K562 (cell line): ENCODE data around the gene SEMA5A. TPM values are rescaled to one million over a fixed set of nuclear protein-coding genes. Genes with fewer than 3 reads are reported as not detected.

ENCODE experiments used
- ATAC-seq: fragments of 200-7000 bp; cut with Tn5 transposase; 3 replicates; pipeline ENCODE4 v1.9.1; 2020; ENCODE audit warnings: moderate library complexity
- BruUV-seq: library from RNA; stranded (reverse); fragments of 400-500 nt; replicated peaks from 2 replicates; lab custom pipeline; 2021; lab: Mats Ljungman, UMichigan
- CTCF ChIA-PET: fragments of 300-600 bp; formaldehyde crosslinking; extraction: SDS; loops from one replicate; lab custom pipeline; 2021; ENCODE audit warnings: low intra/inter-chr PET ratio; lab: Yijun Ruan, JAX
- POLR2A ChIA-PET: fragments of 300-600, 350-650 bp; sonication (Branson Sonifier 250); formaldehyde crosslinking; extraction: SDS; loops from one replicate; lab custom pipeline; 2021; ENCODE audit warnings: antibody characterized with exemption, inconsistent platforms; lab: Yijun Ruan, JAX
- DNase-seq, 4 experiments: peaks; one replicate each; pipeline versions ENCODE4 v3.0.0 to v3.0.0-alpha.2; 2011 to 2018; ENCODE audit warnings: low spot score in 3 of 4, mixed read lengths in 3 of 4; ENCODE audit errors: extremely low read depth in 1 of 4
- FAIRE-seq: peaks from 2 replicates; lab custom pipeline; 2011; peaks lifted over from hg19 to GRCh38; lab: Jason Lieb, UNC
- H2AFZ ChIP-seq: 2 replicates; pipeline ENCODE4 v1.6.0; 2011; ENCODE audit warnings: low read depth, low read length, control low read depth, inconsistent platforms
- H3K27ac ChIP-seq: fragments of 200-600 bp; 3 replicates; pipeline ENCODE4 v1.8.0; 2011; ENCODE audit warnings: low read depth, mild to moderate bottlenecking, control low read depth, inconsistent platforms, low read length, moderate library complexity, mixed read lengths; ENCODE audit errors: extremely low read depth
- H3K27me3 ChIP-seq, 2 experiments: fragments of 300-600 bp in 1 of 2; 2 replicates in 1 of 2; 3 replicates in 1 of 2; pipeline versions ENCODE4 v1.6.0 to v1.8.0; 2011; ENCODE audit warnings: inconsistent platforms in 2 of 2, low read length in 2 of 2, mild to moderate bottlenecking in 1 of 2, mixed read lengths in 1 of 2, moderate library complexity in 1 of 2; ENCODE audit not compliant: control insufficient read depth in 2 of 2, insufficient read depth in 2 of 2
- H3K36me3 ChIP-seq: fragments of 300-600 bp; 3 replicates; pipeline ENCODE4 v1.8.0; 2011; ENCODE audit warnings: mild to moderate bottlenecking, low read length, inconsistent platforms; ENCODE audit not compliant: control insufficient read depth, insufficient read depth
- H3K4me1 ChIP-seq, 2 experiments: fragments of 200-600 bp in 1 of 2; replicated peaks in 1 of 2; 2 replicates in 1 of 2; 3 replicates in 1 of 2; pipeline versions ENCODE4 v1.5.1 to v1.8.0; 2011; ENCODE audit warnings: inconsistent platforms in 2 of 2, low read length in 2 of 2, mild to moderate bottlenecking in 1 of 2, mixed read lengths in 1 of 2, moderate library complexity in 1 of 2; ENCODE audit not compliant: control insufficient read depth in 2 of 2, insufficient read depth in 2 of 2
- H3K4me2 ChIP-seq: 2 replicates; pipeline ENCODE4 v1.6.1; 2011; ENCODE audit warnings: low read length, control low read depth, inconsistent platforms, mixed read lengths; ENCODE audit not compliant: insufficient read depth
- H3K4me3 ChIP-seq: fragments of 200-600 bp; sonication (generic), shearing (Covaris generic); 2 replicates; pipeline ENCODE4 v1.5.1; 2016; ENCODE audit warnings: control low read depth, inconsistent platforms
- H3K79me2 ChIP-seq: fragments of 200-600 bp; 3 replicates; pipeline ENCODE4 v1.8.0; 2011; ENCODE audit warnings: low read length, inconsistent platforms; ENCODE audit not compliant: control insufficient read depth, insufficient read depth
- H3K9ac ChIP-seq, 2 experiments: 2 replicates each; pipeline versions ENCODE4 v1.6.0 to v1.6.1; 2011; ENCODE audit warnings: low read depth in 2 of 2, low read length in 2 of 2, control low read depth in 1 of 2, inconsistent platforms in 1 of 2, mild to moderate bottlenecking in 1 of 2, mixed read lengths in 1 of 2; ENCODE audit not compliant: insufficient read depth in 1 of 2
- H3K9me1 ChIP-seq: one replicate; pipeline ENCODE4 v1.6.0; 2011; ENCODE audit warnings: inconsistent platforms, mild to moderate bottlenecking, low read length, moderate library complexity; ENCODE audit not compliant: control insufficient read depth, insufficient read depth
- H3K9me3 ChIP-seq: replicated peaks from 2 replicates; pipeline ENCODE4 v1.5.1; 2011; ENCODE audit warnings: low read depth, low read length, inconsistent platforms; ENCODE audit not compliant: control insufficient read depth, insufficient read depth
- H4K20me1 ChIP-seq: replicated peaks from 2 replicates; pipeline ENCODE4 v1.6.1; 2011; ENCODE audit warnings: low read length, inconsistent platforms, mixed read lengths; ENCODE audit not compliant: control insufficient read depth, insufficient read depth
- ARHGAP35 ChIP-seq: fragments of 450-650 bp; IDR thresholded peaks from 2 replicates; pipeline ENCODE4 v1.6.1; 2018; ENCODE audit not compliant: partially characterized antibody
- CC2D1A ChIP-seq: fragments of 450-650 bp; IDR thresholded peaks from 2 replicates; pipeline ENCODE4 v1.6.1; 2017; ENCODE audit warnings: mild to moderate bottlenecking
- ETV1 ChIP-seq: fragments of 450-650 bp; conservative IDR thresholded peaks from 2 replicates; pipeline ENCODE4 v1.6.1; 2016; ENCODE audit warnings: missing genetic modification characterization, control low read depth, low read depth, missing compliant biosample characterization
- FOXP1 ChIP-seq: sonication (generic); formaldehyde crosslinking; IDR thresholded peaks from 2 replicates; pipeline ENCODE4 v1.8.0; 2022; ENCODE audit warnings: mild to moderate bottlenecking, missing genetic modification reagents
- HDAC6 ChIP-seq: IDR thresholded peaks from 2 replicates; pipeline ENCODE4 v1.6.1; 2012; ENCODE audit warnings: low read depth, mild to moderate bottlenecking, control low read depth, inconsistent platforms, low read length, moderate library complexity
- MYC ChIP-seq, 2 experiments: fragments of 250-450 bp in 1 of 2; sonication (Bioruptor Pico) in 1 of 2; IDR thresholded peaks; 2 replicates each; pipeline versions ENCODE4 v1.5.1 to v1.6.1; 2012 to 2021; ENCODE audit warnings: low read depth in 2 of 2, borderline replicate concordance in 1 of 2, improper control_type of control experiment in 1 of 2, low read length in 1 of 2, mild to moderate bottlenecking in 1 of 2, moderate library complexity in 1 of 2
- NFIC ChIP-seq: fragments of 450-650 bp; IDR thresholded peaks from 2 replicates; pipeline ENCODE4 v1.6.1; 2017; ENCODE audit warnings: mild to moderate bottlenecking, inconsistent platforms
- PRMT5 ChIP-seq: sonication (generic); formaldehyde crosslinking; IDR thresholded peaks from 2 replicates; pipeline ENCODE4 v1.5.0; 2020; ENCODE audit warnings: missing genetic modification reagents
- RBBP5 ChIP-seq: fragments of 200-600 bp; sonication (generic); IDR thresholded peaks from 2 replicates; pipeline ENCODE4 v1.6.1; 2012; ENCODE audit warnings: borderline replicate concordance, mild to moderate bottlenecking, low read length, control low read depth, inconsistent platforms; ENCODE audit not compliant: insufficient read depth, poor library complexity, severe bottlenecking
- SIX5 ChIP-seq, 2 experiments: IDR thresholded peaks; 2 replicates each; pipeline ENCODE4 v1.6.1; 2011; ENCODE audit warnings: low read length in 2 of 2, borderline replicate concordance in 1 of 2, low read depth in 1 of 2, mild to moderate bottlenecking in 1 of 2, moderate library complexity in 1 of 2; ENCODE audit not compliant: insufficient read depth in 1 of 2
- SMC3 ChIP-seq: conservative IDR thresholded peaks from 2 replicates; pipeline ENCODE4 v1.6.1; 2011; ENCODE audit warnings: low read depth, low read length, improper control_type of control experiment; ENCODE audit not compliant: insufficient read depth
- SNRNP70 ChIP-seq: fragments of 200-400 bp; formaldehyde crosslinking; optimal IDR thresholded peaks from 2 replicates; pipeline ENCODE3; 2017; ENCODE audit warnings: low read depth, low read length
- ZNF408 ChIP-seq: fragments of 250-450 bp; sonication (Bioruptor Pico); IDR thresholded peaks from 2 replicates; pipeline ENCODE4 v1.4.0; 2020; ENCODE audit warnings: low read depth, mild to moderate bottlenecking, moderate library complexity
- ZNF764 ChIP-seq: fragments of 250-450 bp; sonication (Bioruptor Pico); IDR thresholded peaks from 2 replicates; pipeline ENCODE4 v1.4.0; 2020; ENCODE audit warnings: low read depth, mild to moderate bottlenecking, moderate library complexity
- WGBS: fragments of 100-300 bp; shearing (Covaris generic); methylation state at CpG from one replicate; pipeline ENCODE4 v1.1.6; 2016; ENCODE audit warnings: low coverage, mixed read lengths; ENCODE audit not compliant: insufficient coverage; ENCODE audit errors: missing lambda C conversion rate; 5-methylcytosine and 5-hydroxymethylcytosine counted together
- in situ Hi-C: fragments of 300-500 bp; cut with MboI; formaldehyde crosslinking; loops from 4 replicates; pipeline ENCODE4 v1.15.0; 2018; ENCODE audit warnings: inconsistent platforms, mixed read lengths
- intact Hi-C: fragments of 100-400 bp; cut with micrococcal nuclease; formaldehyde crosslinking; loops from 2 replicates; pipeline ENCODE4 v1.14.2; 2022
- polyA plus RNA-seq, 8 experiments: library from polyadenylated mRNA; depleted of rRNA in 4 of 8; stranded (reverse) in 5 of 8; unstranded in 3 of 8; fragments of >200 nt; fragmentation: Nextera tagmentation in 2 of 8; fragmentation: Illumina TruSeq in 1 of 8; extraction: Ambion mirVana in 2 of 8; extraction: Trizol in 1 of 8; gene quantifications; 2 replicates each; pipeline versions ENCODE4 v1.2.1 to v1.2.3, GENCODE V29; 2011 to 2014; ENCODE audit warnings: inconsistent platforms in 1 of 8, missing spikeins in 1 of 8
- total RNA-seq, 7 experiments: library from RNA; depleted of rRNA in 6 of 7; stranded (reverse); fragments of >200 nt in 6 of 7; fragmentation: Illumina TruSeq in 2 of 7; extraction: Trizol in 2 of 7; gene quantifications; 2 replicates each; pipeline versions ENCODE4 v1.2.1 to v1.2.3, GENCODE V29; 2011 to 2021; ENCODE audit warnings: low replicate concordance in 1 of 7
- TF ChIP-seq, protein P1 (sequence below): fragments of 450-650 bp; formaldehyde crosslinking; IDR thresholded peaks from 2 replicates; pipeline ENCODE4 v1.4.0; 2022; ENCODE audit warnings: missing genetic modification characterization

SEMA5A gene
- total and polyA plus RNA-seq, 9 of the 15 experiments (the other 6 are each of a cell fraction or from before 2014, with no cell fraction given): 0.02 TPM; not detected in 8

GRCh38 chr5:9283021-9283420, 262.9 kb downstream of the SEMA5A start:
- 0% methylated on average over 3 of the region's 3 CpGs for WGBS

More at GRCh38 chr5:9283021-9283420, 262.9 kb downstream of the SEMA5A start:
- Histone ChIP-seq H3K4me3 (no peak overlapping the region), H3K9me3 (no peaks in the 10 kb centered on the region), H2AFZ (no peak overlapping the region), H3K4me2 (no peak overlapping the region), H3K9me1 (no peaks in the 10 kb centered on the region), H3K36me3 (no peaks in the 10 kb centered on the region), H3K4me1 (no peaks in the 10 kb centered on the region), H4K20me1 (no peaks in the 10 kb centered on the region), H3K9ac (no peak overlapping the region), H3K27me3 (no peaks in the 10 kb centered on the region), H3K79me2 (no peaks in the 10 kb centered on the region), H3K27ac (no peak overlapping the region)
- FAIRE-seq (no peak), ATAC-seq (no peak), DNase-seq (no peak)
- BruUV-seq: no TSS peak
- TF ChIP-seq ETV1 (tag): no peak
- no peak for TF ChIP-seq SIX5 (IDR thresholded peaks at IDR 0.05; ENCODE audit: borderline replicate concordance in 1 of 2, insufficient read depth in 1 of 2, low read depth in 1 of 2, low read length in 2 of 2)
- no peak for TF ChIP-seq RBBP5
- no peak for TF ChIP-seq ZNF764
- no peak for TF ChIP-seq HDAC6
- TF ChIP-seq PRMT5: no peak
- no peak for TF ChIP-seq FOXP1
- no peak for TF ChIP-seq MYC (IDR thresholded peaks at IDR 0.05; ENCODE audit: low read depth, low read length)
- no peak for TF ChIP-seq MYC (CRISPR knock-in tag; IDR thresholded peaks at IDR 0.05; ENCODE audit: borderline replicate concordance, low read depth)
- TF ChIP-seq ARHGAP35: no peak
- TF ChIP-seq, protein P1, sequence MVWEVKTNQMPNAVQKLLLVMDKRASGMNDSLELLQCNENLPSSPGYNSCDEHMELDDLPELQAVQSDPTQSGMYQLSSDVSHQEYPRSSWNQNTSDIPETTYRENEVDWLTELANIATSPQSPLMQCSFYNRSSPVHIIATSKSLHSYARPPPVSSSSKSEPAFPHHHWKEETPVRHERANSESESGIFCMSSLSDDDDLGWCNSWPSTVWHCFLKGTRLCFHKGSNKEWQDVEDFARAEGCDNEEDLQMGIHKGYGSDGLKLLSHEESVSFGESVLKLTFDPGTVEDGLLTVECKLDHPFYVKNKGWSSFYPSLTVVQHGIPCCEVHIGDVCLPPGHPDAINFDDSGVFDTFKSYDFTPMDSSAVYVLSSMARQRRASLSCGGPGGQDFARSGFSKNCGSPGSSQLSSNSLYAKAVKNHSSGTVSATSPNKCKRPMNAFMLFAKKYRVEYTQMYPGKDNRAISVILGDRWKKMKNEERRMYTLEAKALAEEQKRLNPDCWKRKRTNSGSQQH: no peak
- no peak for TF ChIP-seq SMC3
- no peak for TF ChIP-seq CC2D1A
- TF ChIP-seq NFIC: no peak
- TF ChIP-seq SNRNP70: no peak
- no peak for TF ChIP-seq ZNF408 (CRISPR knock-in tag)
- intact Hi-C loops (no loop called here), in situ Hi-C loops (no loop called here)
- CTCF ChIA-PET: interaction anchor here (0.5 kb wide), 1 partner anchor 1624 kb away, joined by 3 read pairs; no protein-coding TSS in a partner anchor
- POLR2A ChIA-PET: no interaction called here
